OCI-LY7 (cell line): Measurements from ENCODE around the gene MESD. TPM values are rescaled to one million over a fixed set of nuclear protein-coding genes. Genes with fewer than 3 reads are reported as not detected.

ENCODE experiments used
- BruUV-seq: library from RNA; stranded (reverse); fragments of 400-500 nt; replicated peaks from 2 replicates; lab custom pipeline; 2021; lab: Mats Ljungman, UMichigan
- CTCF ChIA-PET: fragments of 300-600 bp; sonication (Branson Sonifier 250); formaldehyde crosslinking; loops from one replicate; lab custom pipeline; 2022; ENCODE audit warnings: antibody characterized with exemption; ENCODE audit not compliant: unreplicated experiment; lab: Charles Lee
- POLR2A ChIA-PET: fragments of 300-600 bp; sonication (Branson Sonifier 250); formaldehyde crosslinking; loops from one replicate; lab custom pipeline; 2022; ENCODE audit warnings: antibody characterized with exemption; lab: Charles Lee
- DNase-seq: peaks from one replicate; pipeline ENCODE4 v3.0.0-alpha.2; 2015; ENCODE audit warnings: low spot score
- H2AFZ ChIP-seq: fragments of 200-600 bp; sonication (generic), shearing (Covaris generic); 2 replicates; pipeline ENCODE4 v1.6.1; 2014; ENCODE audit warnings: mild to moderate bottlenecking, antibody characterized with exemption, low read length, moderate library complexity
- H3K27ac ChIP-seq: fragments of 200-600 bp; sonication (generic); 2 replicates; pipeline ENCODE4 v1.5.1; 2014; ENCODE audit warnings: mixed run types, low read depth, mild to moderate bottlenecking, moderate library complexity, low read length, inconsistent platforms; ENCODE audit not compliant: poor library complexity, severe bottlenecking
- H3K36me3 ChIP-seq: fragments of 200-600 bp; sonication (generic); 2 replicates; pipeline ENCODE4 v1.6.1; 2014; ENCODE audit warnings: mild to moderate bottlenecking, antibody characterized with exemption, low read length, moderate library complexity, mixed read lengths; ENCODE audit not compliant: insufficient read depth
- H3K4me1 ChIP-seq: fragments of 200-600 bp; sonication (generic); 2 replicates; pipeline ENCODE4 v1.5.1; 2014; ENCODE audit warnings: mild to moderate bottlenecking, low read length; ENCODE audit not compliant: insufficient read depth, poor library complexity, severe bottlenecking
- H3K4me2 ChIP-seq: fragments of 200-600 bp; sonication (generic); 2 replicates; pipeline ENCODE4 v1.6.1; 2014; ENCODE audit warnings: mild to moderate bottlenecking, low read length
- H3K4me3 ChIP-seq: fragments of 200-600 bp; sonication (generic); 2 replicates; pipeline ENCODE4 v1.5.1; 2014; ENCODE audit warnings: mild to moderate bottlenecking, low read depth, low read length; ENCODE audit not compliant: poor library complexity, severe bottlenecking
- H3K79me2 ChIP-seq: fragments of 200-600 bp; sonication (generic); 2 replicates; pipeline ENCODE4 v1.6.1; 2016; ENCODE audit warnings: low read depth, mild to moderate bottlenecking, low read length, moderate library complexity, mixed read lengths; ENCODE audit not compliant: insufficient read depth
- H3K9me2 ChIP-seq: fragments of 200-600 bp; sonication (generic); 2 replicates; pipeline ENCODE4 v1.6.1; 2016; ENCODE audit warnings: mild to moderate bottlenecking, low read length, mixed read lengths; ENCODE audit not compliant: insufficient read depth
- H3K9me3 ChIP-seq: fragments of 200-600 bp; sonication (generic); 2 replicates; pipeline ENCODE4 v1.6.1; 2014; ENCODE audit warnings: mild to moderate bottlenecking, mixed run types, low read length, mixed read lengths
- H4K20me1 ChIP-seq: fragments of 200-600 bp; sonication (generic); 2 replicates; pipeline ENCODE4 v1.6.1; 2014; ENCODE audit warnings: mild to moderate bottlenecking, antibody characterized with exemption, low read length, moderate library complexity, mixed read lengths; ENCODE audit not compliant: insufficient read depth
- CTCF ChIP-seq: fragments of 200-600 bp; sonication (generic); conservative IDR thresholded peaks from 2 replicates; pipeline ENCODE4 v1.5.1; 2014; ENCODE audit warnings: mild to moderate bottlenecking, antibody characterized with exemption, low read length, moderate library complexity, mixed read lengths
- EZH2phosphoT487 ChIP-seq: fragments of 200-600 bp; sonication (generic); IDR thresholded peaks from 2 replicates; pipeline ENCODE4 v1.6.1; 2018; ENCODE audit warnings: low read depth, borderline replicate concordance, mild to moderate bottlenecking, mixed run types, antibody characterized with exemption, low read length, moderate library complexity, mixed read lengths
- intact Hi-C: fragments of 100-400 bp; cut with micrococcal nuclease; formaldehyde crosslinking; loops from one replicate; pipeline ENCODE4 v1.10.0; 2022; ENCODE audit not compliant: unreplicated experiment
- total RNA-seq, 2 experiments: library from RNA; depleted of rRNA in 1 of 2; stranded (reverse); fragments of >200 nt in 1 of 2; shearing (Covaris generic) in 1 of 2; gene quantifications; 2 replicates each; pipeline ENCODE4 v1.2.3, GENCODE V29; 2014 to 2022

MESD gene
- total RNA-seq, 2 experiments from 2014 or later: 17.3 to 27.7 TPM

- no TSS peak for BruUV-seq
- no peak overlapping the region for H3K27ac ChIP-seq
- no peak for TF ChIP-seq CTCF
- TF ChIP-seq EZH2phosphoT487: no peak
- no peaks in the 10 kb centered on the region for H3K79me2 ChIP-seq
- H3K4me1 ChIP-seq: peaks cover 13% of the 10 kb centered on the region
- POLR2A ChIA-PET: interaction anchor here (1.2 kb wide), 1 partner anchor 66 kb away, joined by 4 read pairs; no protein-coding TSS in a partner anchor
- no peaks in the 10 kb centered on the region for H3K9me3 ChIP-seq
- no peak overlapping the region for H2AFZ ChIP-seq
- no peaks in the 10 kb centered on the region for H3K36me3 ChIP-seq
- no peak overlapping the region for H3K4me2 ChIP-seq
- H3K4me3 ChIP-seq: no peak overlapping the region
- no peaks in the 10 kb centered on the region for H4K20me1 ChIP-seq
- no peak for DNase-seq
- intact Hi-C loops: no loop called here
- H3K9me2 ChIP-seq: no peaks in the 10 kb centered on the region
- CTCF ChIA-PET: no interaction called here
Measured at GRCh38 chr15:81025721-81026370, 36.2 kb upstream of the MESD start.

GRCh38 chr15:81024936-81025335 lies 35.3 kb upstream of the MESD start:
- Histone ChIP-seq H3K4me2 (no peak overlapping the region), H3K4me3 (no peak overlapping the region), H3K36me3 (no peaks in the 10 kb centered on the region), H3K79me2 (no peaks in the 10 kb centered on the region), H3K9me2 (no peaks in the 10 kb centered on the region), H2AFZ (no peak overlapping the region), H3K27ac (no peak overlapping the region), H4K20me1 (no peaks in the 10 kb centered on the region), H3K4me1 (peaks cover 10% of the 10 kb centered on the region), H3K9me3 (no peaks in the 10 kb centered on the region)
- no peak for DNase-seq
- CTCF ChIA-PET: no interaction called here
- no TSS peak for BruUV-seq
- TF ChIP-seq CTCF (no peak), EZH2phosphoT487 (no peak)
- intact Hi-C loops: no loop called here
- POLR2A ChIA-PET: interaction anchor here (1.2 kb wide), 1 partner anchor 67 kb away, joined by 4 read pairs; no protein-coding TSS in a partner anchor

- Histone ChIP-seq H3K9me2 (no peaks in the 10 kb centered on the region), H3K4me3 (no peak overlapping the region), H3K27ac (no peak overlapping the region), H3K4me2 (no peak overlapping the region), H3K36me3 (no peaks in the 10 kb centered on the region), H3K9me3 (no peaks in the 10 kb centered on the region), H4K20me1 (no peaks in the 10 kb centered on the region), H2AFZ (no peak overlapping the region), H3K4me1 (peaks cover 7% of the 10 kb centered on the region), H3K79me2 (no peaks in the 10 kb centered on the region)
- TF ChIP-seq EZH2phosphoT487 (no peak), CTCF (no peak)
- intact Hi-C loops: no loop called here
- BruUV-seq: no TSS peak
- ChIA-PET CTCF (no interaction called here), POLR2A (no interaction called here)
- no peak for DNase-seq
Measured at GRCh38 chr15:81024265-81024872, 34.8 kb upstream of the MESD start.
